Vagina (tissue), 2 donors: ENCODE results near the gene AKR1A1. TPM values are rescaled to one million over a fixed set of nuclear protein-coding genes. Genes with fewer than 3 reads are reported as not detected.
A peak's percentile ranks its signal among the peaks of the same experiment; 100 is the strongest.

Experiments
- DNase-seq, 2 donors: peaks; one replicate each; pipeline ENCODE4 v3.0.0-alpha.2; 2017; ENCODE audit errors: extremely low spot score in 2 of 2
- H3K27ac ChIP-seq: fragments of 200-600 bp; sonication (generic); one replicate; pipeline ENCODE4 v1.5.1; 2019
- H3K27me3 ChIP-seq: fragments of 200-600 bp; sonication (generic); one replicate; pipeline ENCODE4 v1.5.1; 2019
- H3K36me3 ChIP-seq, 2 donors: fragments of 200-600 bp; sonication (generic); one replicate each; pipeline ENCODE4 v1.5.1; 2017 to 2019
- H3K4me1 ChIP-seq: fragments of 200-600 bp; sonication (generic); one replicate; pipeline ENCODE4 v1.5.1; 2019
- H3K4me3 ChIP-seq, 2 donors: fragments of 200-600 bp; sonication (generic); 1 replicate in 1 of 2; 2 replicates in 1 of 2; pipeline ENCODE4 v1.5.1; 2016 to 2019
- H3K9me3 ChIP-seq: fragments of 200-600 bp; sonication (generic); one replicate; pipeline ENCODE4 v1.5.1; 2019
- POLR2A ChIP-seq, 2 donors: fragments of 450-650 bp; IDR thresholded peaks; one replicate each; pipeline ENCODE4 v1.6.1; 2017; ENCODE audit warnings: antibody characterized with exemption in 2 of 2, mild to moderate bottlenecking in 2 of 2, moderate library complexity in 2 of 2
- POLR2AphosphoS5 ChIP-seq, 2 donors: sonication (generic); formaldehyde crosslinking; IDR thresholded peaks; one replicate each; pipeline ENCODE4 v1.9.0; 2017; ENCODE audit warnings: antibody characterized with exemption in 2 of 2, mild to moderate bottlenecking in 2 of 2, low read depth in 1 of 2; ENCODE audit not compliant: insufficient read depth in 1 of 2
- intact Hi-C: fragments of 100-400 bp; cut with DNase I; formaldehyde crosslinking; loops from one replicate; pipeline ENCODE4 v1.15.1; 2023
- total RNA-seq: library from RNA; depleted of rRNA; stranded (reverse); fragments of >200 nt; gene quantifications from one replicate; pipeline ENCODE4 v1.2.3, GENCODE V29; 2016
- TF ChIP-seq, protein P1 (sequence below), 3 experiments: fragments of 450-650 bp in 2 of 3; fragments of 200-600 bp in 1 of 3; sonication (generic) in 1 of 3; IDR thresholded peaks; one replicate each; pipeline ENCODE4 v1.5.1; 2017 to 2019; ENCODE audit warnings: antibody characterized with exemption in 3 of 3, mild to moderate bottlenecking in 2 of 3, moderate library complexity in 2 of 3

The AKR1A1 gene
- total RNA-seq, 1 donor from 2014 or later = 80.3 TPM

DNA sequence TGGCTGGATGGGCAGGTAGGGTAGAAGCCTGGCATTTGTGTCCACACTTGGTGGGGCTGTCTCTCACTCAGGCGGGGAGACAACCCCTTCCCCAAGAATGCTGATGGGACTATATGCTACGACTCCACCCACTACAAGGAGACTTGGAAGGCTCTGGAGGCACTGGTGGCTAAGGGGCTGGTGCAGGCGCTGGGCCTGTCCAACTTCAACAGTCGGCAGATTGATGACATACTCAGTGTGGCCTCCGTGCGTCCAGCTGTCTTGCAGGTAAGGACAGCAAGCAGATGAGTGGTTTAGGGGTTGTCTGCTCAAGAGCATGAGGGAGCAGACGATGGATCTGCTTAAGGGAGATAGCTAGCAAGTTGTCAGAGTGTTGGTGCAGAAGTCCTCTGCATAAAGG is 17.3 kb downstream of the AKR1A1 start:
- intact Hi-C loops = loop anchor here (5.0 to 10.0 kb wide), 3 partner anchors 46 to 553 kb away; partner anchors contain the start of genes HECTD3, PRDX1 and UROD
- peaks cover 17% of the 10 kb centered on the region for H3K4me1 ChIP-seq
- no peak overlapping the region for H3K4me3 ChIP-seq
- no peaks in the 10 kb centered on the region for H3K9me3 ChIP-seq
- DNase-seq = no peak
- TF ChIP-seq, protein P1, sequence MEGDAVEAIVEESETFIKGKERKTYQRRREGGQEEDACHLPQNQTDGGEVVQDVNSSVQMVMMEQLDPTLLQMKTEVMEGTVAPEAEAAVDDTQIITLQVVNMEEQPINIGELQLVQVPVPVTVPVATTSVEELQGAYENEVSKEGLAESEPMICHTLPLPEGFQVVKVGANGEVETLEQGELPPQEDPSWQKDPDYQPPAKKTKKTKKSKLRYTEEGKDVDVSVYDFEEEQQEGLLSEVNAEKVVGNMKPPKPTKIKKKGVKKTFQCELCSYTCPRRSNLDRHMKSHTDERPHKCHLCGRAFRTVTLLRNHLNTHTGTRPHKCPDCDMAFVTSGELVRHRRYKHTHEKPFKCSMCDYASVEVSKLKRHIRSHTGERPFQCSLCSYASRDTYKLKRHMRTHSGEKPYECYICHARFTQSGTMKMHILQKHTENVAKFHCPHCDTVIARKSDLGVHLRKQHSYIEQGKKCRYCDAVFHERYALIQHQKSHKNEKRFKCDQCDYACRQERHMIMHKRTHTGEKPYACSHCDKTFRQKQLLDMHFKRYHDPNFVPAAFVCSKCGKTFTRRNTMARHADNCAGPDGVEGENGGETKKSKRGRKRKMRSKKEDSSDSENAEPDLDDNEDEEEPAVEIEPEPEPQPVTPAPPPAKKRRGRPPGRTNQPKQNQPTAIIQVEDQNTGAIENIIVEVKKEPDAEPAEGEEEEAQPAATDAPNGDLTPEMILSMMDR (IDR thresholded peaks at IDR 0.05) = no peak
- TF ChIP-seq POLR2A (IDR thresholded peaks at IDR 0.05) (no peak), POLR2AphosphoS5 (IDR thresholded peaks at IDR 0.05; ENCODE audit: insufficient read depth in 1 of 2, low read depth in 1 of 2) (no peak)
- no peaks in the 10 kb centered on the region for H3K27me3 ChIP-seq
- H3K36me3 ChIP-seq = peaks cover 0 to 47% of the 10 kb centered on the region in 2 donors
- H3K27ac ChIP-seq = no peak overlapping the region

DNA sequence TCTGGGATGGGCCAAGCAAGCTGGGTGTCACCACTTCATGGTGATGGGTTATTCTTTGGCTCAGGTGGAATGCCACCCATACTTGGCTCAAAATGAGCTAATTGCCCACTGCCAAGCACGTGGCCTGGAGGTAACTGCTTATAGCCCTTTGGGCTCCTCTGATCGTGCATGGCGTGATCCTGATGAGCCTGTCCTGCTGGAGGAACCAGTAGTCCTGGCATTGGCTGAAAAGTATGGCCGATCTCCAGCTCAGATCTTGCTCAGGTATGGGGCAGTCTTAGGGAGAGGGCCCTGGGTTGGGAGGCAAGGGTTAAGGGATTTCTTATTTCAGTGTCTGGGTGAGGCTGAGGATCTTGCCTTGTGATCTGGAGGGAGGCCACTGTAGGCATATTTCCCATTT is 17.8 kb downstream of the AKR1A1 start:
- TF ChIP-seq, protein P1 (IDR thresholded peaks at IDR 0.05) = no peak
- no peak for TF ChIP-seq POLR2A (IDR thresholded peaks at IDR 0.05)
- TF ChIP-seq POLR2AphosphoS5 (IDR thresholded peaks at IDR 0.05; ENCODE audit: insufficient read depth in 1 of 2, low read depth in 1 of 2) = no peak
- Histone ChIP-seq H3K4me1 (peaks cover 17% of the 10 kb centered on the region), H3K27ac (no peak overlapping the region), H3K27me3 (no peaks in the 10 kb centered on the region), H3K9me3 (no peaks in the 10 kb centered on the region), H3K4me3 (no peak overlapping the region), H3K36me3 (peaks cover 0 to 42% of the 10 kb centered on the region in 2 donors)
- intact Hi-C loops = loop anchor here (5.0 to 10.0 kb wide), 3 partner anchors 46 to 554 kb away; partner anchors contain the start of genes HECTD3, PRDX1 and UROD
- DNase-seq = no peak

DNA sequence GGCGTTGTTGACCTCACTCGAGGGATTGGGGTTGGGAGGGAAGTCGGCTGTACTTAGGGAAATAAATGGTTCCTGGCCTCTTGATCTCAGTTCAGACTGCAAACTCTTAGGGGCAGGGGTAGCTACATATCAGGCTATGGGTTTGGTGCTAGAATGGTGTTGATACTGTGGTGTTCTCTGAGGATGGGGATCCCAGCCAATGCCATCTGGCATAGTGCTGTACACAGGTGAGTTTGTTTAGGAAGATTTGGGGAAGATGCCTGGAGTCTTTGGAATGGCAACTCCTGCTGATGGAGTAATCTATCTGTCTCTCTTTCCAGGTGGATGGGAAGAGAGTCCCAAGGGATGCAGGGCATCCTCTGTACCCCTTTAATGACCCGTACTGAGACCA is 18.9 kb downstream of the AKR1A1 start:
- Histone ChIP-seq H3K27ac (peak overlapping the region; percentile 20), H3K36me3 (peaks cover 0 to 33% of the 10 kb centered on the region in 2 donors), H3K9me3 (no peaks in the 10 kb centered on the region), H3K27me3 (no peaks in the 10 kb centered on the region), H3K4me1 (peaks cover 17% of the 10 kb centered on the region), H3K4me3 (no peak overlapping the region)
- TF ChIP-seq POLR2A (IDR thresholded peaks at IDR 0.05) (no peak), POLR2AphosphoS5 (IDR thresholded peaks at IDR 0.05; ENCODE audit: insufficient read depth in 1 of 2, low read depth in 1 of 2) (no peak)
- TF ChIP-seq, protein P1 (IDR thresholded peaks at IDR 0.05) = no peak
- intact Hi-C loops = loop anchor here (5.0 to 10.0 kb wide), 3 partner anchors 47 to 555 kb away; partner anchors contain the start of genes HECTD3, PRDX1 and UROD
- DNase-seq = no peak

DNA sequence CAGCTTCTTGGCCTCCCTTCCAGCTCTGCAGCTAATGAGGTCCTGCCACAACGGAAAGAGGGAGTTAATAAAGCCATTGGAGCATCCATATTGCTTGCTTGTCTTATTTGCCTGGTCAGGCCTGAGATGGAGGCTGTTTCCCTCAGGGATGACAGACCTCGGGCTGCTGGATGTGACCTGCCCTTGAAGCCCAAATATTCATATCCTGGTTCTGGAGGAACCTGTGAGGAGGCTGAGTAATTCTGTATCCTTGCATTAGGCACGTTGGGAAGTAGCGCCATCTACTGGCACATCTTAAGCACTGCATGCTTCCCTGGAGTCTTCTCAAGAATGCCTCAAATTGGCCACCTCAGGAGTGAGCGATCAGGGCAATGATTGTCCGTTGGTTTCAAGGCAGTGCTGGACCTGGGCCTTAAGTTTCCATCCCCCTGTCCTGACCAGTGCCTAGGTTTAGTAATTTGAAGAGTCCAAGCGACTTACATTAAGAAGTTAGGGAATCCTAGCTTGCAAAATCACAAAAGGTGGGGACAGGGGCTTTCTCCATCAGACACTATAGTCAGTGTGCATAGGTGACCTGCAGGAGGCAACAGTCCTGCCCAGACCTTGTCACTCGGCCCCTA is 19.4 kb downstream of the AKR1A1 start:
- Histone ChIP-seq H3K27me3 (no peaks in the 10 kb centered on the region), H3K9me3 (no peaks in the 10 kb centered on the region), H3K4me1 (peaks cover 17% of the 10 kb centered on the region), H3K4me3 (no peak overlapping the region), H3K27ac (peak overlapping the region; percentile 20), H3K36me3 (peaks cover 0 to 33% of the 10 kb centered on the region in 2 donors)
- DNase-seq = no peak
- intact Hi-C loops = loop anchor here (5.0 to 10.0 kb wide), 3 partner anchors 48 to 555 kb away; partner anchors contain the start of genes HECTD3, PRDX1 and UROD
- TF ChIP-seq POLR2A (IDR thresholded peaks at IDR 0.05) (no peak), POLR2AphosphoS5 (IDR thresholded peaks at IDR 0.05; ENCODE audit: insufficient read depth in 1 of 2, low read depth in 1 of 2) (peak in 1 of 2 donors; percentile 65)
- TF ChIP-seq, protein P1 (IDR thresholded peaks at IDR 0.05) = peak; percentile 87 to 94 (median 90)

DNA sequence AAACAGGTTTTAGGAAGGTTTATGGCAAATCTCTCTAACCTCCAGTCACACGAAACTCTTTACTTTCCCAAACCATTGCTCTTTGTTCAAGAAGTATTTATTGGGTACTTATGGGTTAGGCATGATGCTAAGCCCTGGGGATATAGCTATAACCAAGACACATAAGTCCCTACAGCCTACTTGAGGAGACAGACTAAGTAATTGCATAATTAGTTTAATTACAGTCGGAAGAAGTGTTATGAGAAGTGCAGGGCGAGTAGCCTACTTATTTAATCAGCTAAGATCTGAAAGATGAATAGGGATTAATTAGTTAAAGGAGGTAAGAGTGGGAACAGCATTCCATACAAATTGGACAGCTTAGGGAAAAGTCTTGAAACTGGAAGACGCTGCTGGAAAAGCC is 20.0 kb downstream of the AKR1A1 start:
- H3K27me3 ChIP-seq = no peaks in the 10 kb centered on the region
- no peak for DNase-seq
- H3K4me1 ChIP-seq = peaks cover 17% of the 10 kb centered on the region
- no peak overlapping the region for H3K4me3 ChIP-seq
- intact Hi-C loops = no loop called here
- TF ChIP-seq, protein P1 (IDR thresholded peaks at IDR 0.05) = no peak
- TF ChIP-seq POLR2A (IDR thresholded peaks at IDR 0.05) (no peak), POLR2AphosphoS5 (IDR thresholded peaks at IDR 0.05; ENCODE audit: insufficient read depth in 1 of 2, low read depth in 1 of 2) (no peak)
- no peak overlapping the region for H3K27ac ChIP-seq
- no peaks in the 10 kb centered on the region for H3K9me3 ChIP-seq
- peaks cover 0 to 29% of the 10 kb centered on the region in 2 donors for H3K36me3 ChIP-seq
